ENCODE data around the gene LITAFD. TPM values are rescaled to one million over a fixed set of nuclear protein-coding genes. Genes with fewer than 3 reads are reported as not detected.

LITAFD gene
- total RNA-seq, 1 experiment from 2014 or later = not detected

DNA sequence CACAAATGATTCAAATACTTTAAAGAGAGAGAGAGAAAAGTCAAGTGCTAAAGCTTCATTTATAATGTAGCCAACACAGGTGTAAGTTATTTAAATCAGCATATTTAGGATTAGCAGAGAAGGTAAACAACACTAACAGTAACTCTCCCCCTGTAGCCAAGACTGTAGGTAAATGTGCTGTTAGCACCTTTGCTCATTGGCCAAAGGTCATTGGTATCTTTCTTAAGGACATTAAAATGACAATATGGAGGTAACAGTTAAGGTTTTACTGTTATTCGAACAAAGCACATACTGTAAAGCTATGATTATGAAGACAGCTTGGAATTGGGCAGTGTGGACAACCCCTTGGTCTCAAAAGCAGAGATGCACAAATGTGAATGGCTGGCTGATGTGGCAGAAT is 28.7 kb downstream of the LITAFD start:
- Histone ChIP-seq H3K4me2 (ENCODE audit: low read length) (no peak overlapping the region), H2AFZ (ENCODE audit: low read length) (no peak overlapping the region), H3K9ac (ENCODE audit: low read length) (no peak overlapping the region), H4K20me1 (ENCODE audit: low read length) (peaks cover 9% of the 10 kb centered on the region; the same call in 1 of the 2 replicates), H3K79me2 (ENCODE audit: low read length) (peaks cover 9% of the 10 kb centered on the region; the same call in 1 of the 2 replicates), H3K9me3 (ENCODE audit: low read length) (no peaks in the 10 kb centered on the region), H3K4me1 (ENCODE audit: insufficient read depth, low read length) (peaks cover 15% of the 10 kb centered on the region), H3K27me3 (ENCODE audit: low read length) (no peaks in the 10 kb centered on the region), H3K36me3 (ENCODE audit: low read depth, low read length) (peaks cover 47% of the 10 kb centered on the region), H3K9me2 (replicated peaks; ENCODE audit: low read length) (no peaks in the 10 kb centered on the region), H3F3A (ENCODE audit: low read length, unreplicated experiment) (no peaks in the 10 kb centered on the region), H3K4me3 (ENCODE audit: low read length) (no peak overlapping the region), H3K27ac (ENCODE audit: low read length) (no peak overlapping the region)
- ATAC-seq = no peak
- TF ChIP-seq EZH2phosphoT487 (IDR thresholded peaks at IDR 0.05; ENCODE audit: borderline replicate concordance, low read length) = no peak
- TF ChIP-seq EZH2 (IDR thresholded peaks at IDR 0.05; ENCODE audit: low read length, unreplicated experiment) = no peak
- intact Hi-C loops (cut with micrococcal nuclease) = no loop called here
- POLR2A ChIA-PET (ENCODE audit: unreplicated experiment) = no interaction called here
- no TSS peak for BruUV-seq (replicated peaks)
- CTCF ChIA-PET = no interaction called here
- no peak for DNase-seq

DNA sequence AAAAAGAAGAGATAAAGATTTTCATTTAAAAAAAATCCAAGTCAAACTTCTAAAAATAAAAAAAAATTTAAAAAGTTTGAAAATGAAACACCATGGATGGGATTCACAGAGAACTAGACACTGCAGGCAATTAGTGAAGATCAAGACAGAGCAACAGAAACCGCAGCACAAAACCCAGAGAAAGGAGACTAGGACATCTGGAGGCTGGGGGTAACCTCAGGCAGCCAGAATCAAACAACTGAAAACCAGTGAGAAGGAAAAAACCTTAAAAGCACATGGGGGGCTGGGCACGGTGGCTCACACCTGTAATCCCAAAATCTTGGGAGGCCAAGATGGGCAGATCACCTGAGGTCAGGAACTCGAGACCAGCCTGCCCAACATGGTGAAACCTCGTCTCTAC is 30.6 kb downstream of the LITAFD start:
- TF ChIP-seq, protein P1, sequence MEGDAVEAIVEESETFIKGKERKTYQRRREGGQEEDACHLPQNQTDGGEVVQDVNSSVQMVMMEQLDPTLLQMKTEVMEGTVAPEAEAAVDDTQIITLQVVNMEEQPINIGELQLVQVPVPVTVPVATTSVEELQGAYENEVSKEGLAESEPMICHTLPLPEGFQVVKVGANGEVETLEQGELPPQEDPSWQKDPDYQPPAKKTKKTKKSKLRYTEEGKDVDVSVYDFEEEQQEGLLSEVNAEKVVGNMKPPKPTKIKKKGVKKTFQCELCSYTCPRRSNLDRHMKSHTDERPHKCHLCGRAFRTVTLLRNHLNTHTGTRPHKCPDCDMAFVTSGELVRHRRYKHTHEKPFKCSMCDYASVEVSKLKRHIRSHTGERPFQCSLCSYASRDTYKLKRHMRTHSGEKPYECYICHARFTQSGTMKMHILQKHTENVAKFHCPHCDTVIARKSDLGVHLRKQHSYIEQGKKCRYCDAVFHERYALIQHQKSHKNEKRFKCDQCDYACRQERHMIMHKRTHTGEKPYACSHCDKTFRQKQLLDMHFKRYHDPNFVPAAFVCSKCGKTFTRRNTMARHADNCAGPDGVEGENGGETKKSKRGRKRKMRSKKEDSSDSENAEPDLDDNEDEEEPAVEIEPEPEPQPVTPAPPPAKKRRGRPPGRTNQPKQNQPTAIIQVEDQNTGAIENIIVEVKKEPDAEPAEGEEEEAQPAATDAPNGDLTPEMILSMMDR (conservative IDR thresholded peaks at IDR 0.05; ENCODE audit: low read depth, low read length) = no peak
- TF ChIP-seq EZH2 (IDR thresholded peaks at IDR 0.05; ENCODE audit: low read length, unreplicated experiment) (no peak), EZH2phosphoT487 (IDR thresholded peaks at IDR 0.05; ENCODE audit: borderline replicate concordance, low read length) (no peak)
- ChIA-PET POLR2A (ENCODE audit: unreplicated experiment) (no interaction called here), CTCF (no interaction called here)
- Histone ChIP-seq H4K20me1 (ENCODE audit: low read length) (peaks cover 9% of the 10 kb centered on the region; the same call in 1 of the 2 replicates), H3K9ac (ENCODE audit: low read length) (no peak overlapping the region), H3K27me3 (ENCODE audit: low read length) (no peaks in the 10 kb centered on the region), H3K4me1 (ENCODE audit: insufficient read depth, low read length) (peaks cover 15% of the 10 kb centered on the region), H3K9me2 (replicated peaks; ENCODE audit: low read length) (no peaks in the 10 kb centered on the region), H3K4me2 (ENCODE audit: low read length) (no peak overlapping the region), H3K36me3 (ENCODE audit: low read depth, low read length) (peaks cover 45% of the 10 kb centered on the region), H3K79me2 (ENCODE audit: low read length) (peaks cover 9% of the 10 kb centered on the region; the same call in 1 of the 2 replicates), H2AFZ (ENCODE audit: low read length) (no peak overlapping the region), H3F3A (ENCODE audit: low read length, unreplicated experiment) (no peaks in the 10 kb centered on the region), H3K4me3 (ENCODE audit: low read length) (no peak overlapping the region), H3K9me3 (ENCODE audit: low read length) (no peaks in the 10 kb centered on the region), H3K27ac (ENCODE audit: low read length) (no peak overlapping the region)
- intact Hi-C loops (cut with micrococcal nuclease) = no loop called here
- no TSS peak for BruUV-seq (replicated peaks)
- ATAC-seq (no peak), DNase-seq (no peak)

DNA sequence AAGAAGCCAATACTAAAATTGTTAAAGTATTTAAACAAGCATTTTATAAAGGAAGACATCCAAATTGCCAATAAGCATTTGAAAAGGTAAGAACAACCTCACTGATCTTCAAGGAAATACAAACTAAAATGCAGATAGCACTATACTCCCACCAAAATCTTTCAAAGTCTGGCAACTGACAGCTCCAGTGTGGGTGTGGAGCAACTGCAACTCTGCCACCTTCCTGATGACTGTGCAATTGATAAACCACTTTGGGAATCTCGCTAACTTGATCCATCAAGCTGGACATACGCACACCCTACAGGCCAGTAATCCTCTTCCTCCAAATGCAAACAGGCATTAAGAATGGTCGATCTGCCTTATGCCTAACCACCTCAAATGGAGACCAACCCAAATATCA is 31.9 kb downstream of the LITAFD start:
- H3K4me1 ChIP-seq (ENCODE audit: insufficient read depth, low read length) = peaks cover 15% of the 10 kb centered on the region
- no peak overlapping the region for H2AFZ ChIP-seq (ENCODE audit: low read length)
- POLR2A ChIA-PET (ENCODE audit: unreplicated experiment) = no interaction called here
- TF ChIP-seq EZH2 (IDR thresholded peaks at IDR 0.05; ENCODE audit: low read length, unreplicated experiment) (no peak), EZH2phosphoT487 (IDR thresholded peaks at IDR 0.05; ENCODE audit: borderline replicate concordance, low read length) (no peak)
- TF ChIP-seq, protein P1 (conservative IDR thresholded peaks at IDR 0.05; ENCODE audit: low read depth, low read length) = no peak
- no peak overlapping the region for H3K4me3 ChIP-seq (ENCODE audit: low read length)
- H3K79me2 ChIP-seq (ENCODE audit: low read length) = peaks cover 9% of the 10 kb centered on the region; the same call in 1 of the 2 replicates
- no peak for DNase-seq
- H3K27ac ChIP-seq (ENCODE audit: low read length) = no peak overlapping the region
- no peak overlapping the region for H3K4me2 ChIP-seq (ENCODE audit: low read length)
- no peaks in the 10 kb centered on the region for H3F3A ChIP-seq (ENCODE audit: low read length, unreplicated experiment)
- no peak overlapping the region for H3K9ac ChIP-seq (ENCODE audit: low read length)
- no TSS peak for BruUV-seq (replicated peaks)
- H3K9me3 ChIP-seq (ENCODE audit: low read length) = no peaks in the 10 kb centered on the region
- H3K36me3 ChIP-seq (ENCODE audit: low read depth, low read length) = peaks cover 40% of the 10 kb centered on the region
- no peak for ATAC-seq
- no peaks in the 10 kb centered on the region for H3K9me2 ChIP-seq (replicated peaks; ENCODE audit: low read length)
- intact Hi-C loops (cut with micrococcal nuclease) = no loop called here
- H4K20me1 ChIP-seq (ENCODE audit: low read length) = peaks cover 4% of the 10 kb centered on the region; the same call in 1 of the 2 replicates
- H3K27me3 ChIP-seq (ENCODE audit: low read length) = no peaks in the 10 kb centered on the region
- CTCF ChIA-PET = no interaction called here

All from PC-3 (cell line).